Astrocyte of the spinal cord (primary cell): ENCODE data around the gene SAMD11.
"Not testable (repeated sequence)": the region's sequence is repeated elsewhere in the genome, so short reads cannot be mapped to it uniquely, and the experiment has no call there.

Experiments used
- DNase-seq: peaks from one replicate; pipeline ENCODE4 v3.0.0; 2011; ENCODE audit warnings: low read depth, low spot score
- H3K4me3 ChIP-seq: 2 replicates; pipeline ENCODE4 v1.5.1; 2011; ENCODE audit warnings: low read depth, mild to moderate bottlenecking, low read length, moderate library complexity
- in situ Hi-C: cut with HindIII; loops from 2 replicates; pipeline ENCODE4 v1.10.0; 2017; ENCODE audit warnings: low sequenced_read_pairs
- TF ChIP-seq, protein P1 (sequence below): IDR thresholded peaks from 2 replicates; pipeline ENCODE4 v1.5.1; 2012; ENCODE audit warnings: low read depth, mild to moderate bottlenecking, low read length, inconsistent platforms

SAMD11 gene

DNA sequence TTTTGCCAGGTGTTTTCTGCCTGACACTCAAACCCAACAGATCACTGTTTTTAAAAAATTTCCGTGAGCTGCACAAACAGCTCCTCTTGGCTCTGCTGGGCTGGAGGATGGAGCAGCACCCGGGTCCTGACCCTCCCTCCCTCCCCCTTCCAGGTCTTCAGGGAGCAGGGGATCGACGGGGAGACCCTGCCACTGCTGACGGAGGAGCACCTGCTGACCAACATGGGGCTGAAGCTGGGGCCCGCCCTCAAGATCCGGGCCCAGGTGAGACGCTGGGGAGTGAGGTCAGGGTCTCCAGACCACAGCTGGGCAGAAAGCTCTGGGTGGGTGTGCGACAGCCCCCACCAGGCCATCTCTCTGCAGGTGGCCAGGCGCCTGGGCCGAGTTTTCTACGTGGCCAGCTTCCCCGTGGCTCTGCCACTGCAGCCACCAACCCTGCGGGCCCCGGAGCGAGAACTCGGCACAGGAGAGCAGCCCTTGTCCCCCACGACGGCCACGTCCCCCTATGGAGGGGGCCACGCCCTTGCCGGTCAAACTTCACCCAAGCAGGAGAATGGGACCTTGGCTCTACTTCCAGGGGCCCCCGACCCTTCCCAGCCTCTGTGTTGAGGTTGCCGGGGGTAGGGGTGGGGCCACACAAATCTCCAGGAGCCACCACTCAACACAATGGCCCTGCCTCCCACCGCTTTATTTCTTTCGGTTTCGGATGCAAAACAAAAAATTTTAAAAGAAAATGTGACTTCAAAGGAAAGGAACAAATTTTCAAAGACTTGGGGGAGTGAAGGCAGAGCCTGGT lies 20.0 kb downstream of the SAMD11 start:
- in situ Hi-C loops: no loop called here
- DNase-seq: no peak
- H3K4me3 ChIP-seq: no peak overlapping the region
- TF ChIP-seq, protein P1, sequence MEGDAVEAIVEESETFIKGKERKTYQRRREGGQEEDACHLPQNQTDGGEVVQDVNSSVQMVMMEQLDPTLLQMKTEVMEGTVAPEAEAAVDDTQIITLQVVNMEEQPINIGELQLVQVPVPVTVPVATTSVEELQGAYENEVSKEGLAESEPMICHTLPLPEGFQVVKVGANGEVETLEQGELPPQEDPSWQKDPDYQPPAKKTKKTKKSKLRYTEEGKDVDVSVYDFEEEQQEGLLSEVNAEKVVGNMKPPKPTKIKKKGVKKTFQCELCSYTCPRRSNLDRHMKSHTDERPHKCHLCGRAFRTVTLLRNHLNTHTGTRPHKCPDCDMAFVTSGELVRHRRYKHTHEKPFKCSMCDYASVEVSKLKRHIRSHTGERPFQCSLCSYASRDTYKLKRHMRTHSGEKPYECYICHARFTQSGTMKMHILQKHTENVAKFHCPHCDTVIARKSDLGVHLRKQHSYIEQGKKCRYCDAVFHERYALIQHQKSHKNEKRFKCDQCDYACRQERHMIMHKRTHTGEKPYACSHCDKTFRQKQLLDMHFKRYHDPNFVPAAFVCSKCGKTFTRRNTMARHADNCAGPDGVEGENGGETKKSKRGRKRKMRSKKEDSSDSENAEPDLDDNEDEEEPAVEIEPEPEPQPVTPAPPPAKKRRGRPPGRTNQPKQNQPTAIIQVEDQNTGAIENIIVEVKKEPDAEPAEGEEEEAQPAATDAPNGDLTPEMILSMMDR: no peak

DNA sequence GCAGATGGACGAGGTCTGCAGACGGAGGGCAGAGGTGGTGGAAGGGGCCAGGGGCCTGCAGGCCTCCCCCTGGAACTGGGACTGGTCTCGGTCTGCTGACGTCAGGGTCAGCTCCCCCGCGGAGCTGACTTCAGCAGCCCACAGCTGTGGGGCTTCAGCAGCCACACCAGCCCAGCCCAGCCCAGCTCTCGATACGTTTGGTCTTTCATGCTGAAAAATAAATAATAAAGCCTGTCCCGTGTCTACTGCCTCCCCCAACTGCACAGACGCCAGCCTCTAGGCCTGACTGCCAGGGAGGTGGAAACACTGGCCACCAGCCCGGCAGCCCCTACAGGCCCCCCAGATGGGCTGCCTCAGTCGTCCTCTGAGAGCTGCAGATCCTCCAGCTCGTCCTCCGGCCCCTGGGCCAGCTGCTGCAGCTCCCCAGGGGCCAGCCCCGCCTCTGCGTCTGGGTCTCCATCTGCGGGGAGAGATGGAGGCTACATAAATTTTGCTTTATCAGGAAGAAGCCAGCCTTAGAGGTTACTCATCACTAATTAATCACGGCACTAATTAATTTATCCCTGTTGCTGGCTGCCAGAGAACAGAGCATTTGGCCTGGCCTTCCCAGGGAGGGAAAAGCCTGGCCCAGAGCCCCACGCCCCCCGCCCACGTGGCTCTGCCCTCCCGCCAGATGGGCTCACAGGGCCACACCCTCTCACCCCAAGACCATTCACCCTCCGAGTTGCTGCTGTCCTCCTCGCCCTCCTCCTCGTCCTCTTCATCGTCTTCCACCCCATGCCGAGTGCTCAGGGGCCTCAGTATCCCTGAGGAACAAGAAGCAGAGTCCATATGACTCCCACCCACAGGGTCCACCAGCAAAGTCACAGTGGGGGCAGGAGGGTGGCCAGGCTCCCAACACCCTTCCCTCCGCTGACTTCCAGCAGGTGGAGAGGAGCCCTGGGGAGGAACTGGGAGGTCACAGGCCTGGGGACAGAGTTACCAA lies 20.9 kb downstream of the SAMD11 start:
- TF ChIP-seq, protein P1: no peak
- H3K4me3 ChIP-seq: no peak overlapping the region
- in situ Hi-C loops: no loop called here
- peak; percentile 88 for DNase-seq

- in situ Hi-C loops: no loop called here
- no peak overlapping the region for H3K4me3 ChIP-seq
- no peak for DNase-seq
- TF ChIP-seq, protein P1: no peak
Observed at GRCh38 chr1:945688-946556, 22.2 kb downstream of the SAMD11 start.

- H3K4me3 ChIP-seq, in situ Hi-C loops: not testable (repeated sequence)
Observed at GRCh38 chr1:946811-947210, 23.1 kb downstream of the SAMD11 start.

GRCh38 chr1:947958-948357 lies 24.2 kb downstream of the SAMD11 start:
- DNase-seq: no peak
- TF ChIP-seq, protein P1: no peak
- in situ Hi-C loops: no loop called here
- no peak overlapping the region for H3K4me3 ChIP-seq

More at GRCh38 chr1:946811-947210, 23.1 kb downstream of the SAMD11 start:
- not testable (repeated sequence) for DNase-seq

GRCh38 chr1:950268-950667 lies 26.5 kb downstream of the SAMD11 start:
- TF ChIP-seq, protein P1: no peak
- no peak for DNase-seq
- H3K4me3 ChIP-seq: no peak overlapping the region
- in situ Hi-C loops: no loop called here
